Raji (cell line): Measurements from ENCODE around the gene TACR3.

Experiments
- POLR2A ChIP-seq: IDR thresholded peaks from 2 replicates; pipeline ENCODE4 v1.6.1; 2011; ENCODE audit warnings: low read depth, low read length, control low read depth; ENCODE audit not compliant: insufficient read depth

The TACR3 gene

GRCh38 chr4:103719830-103720207 lies at the start of gene TACR3:
TACR3 (minus strand) TSS chr4:103719985; CDS start chr4:103719675, 310 bp downstream.
- TF ChIP-seq POLR2A: no peak

- TF ChIP-seq POLR2A: no peak
Measured at GRCh38 chr4:103757631-103758030, 37.8 kb upstream of the TACR3 start.

GRCh38 chr4:103756741-103757140 lies 37.0 kb upstream of the TACR3 start:
- no peak for TF ChIP-seq POLR2A

GRCh38 chr4:103754844-103755243 lies 35.1 kb upstream of the TACR3 start:
- no peak for TF ChIP-seq POLR2A

GRCh38 chr4:103753868-103754653 lies 34.3 kb upstream of the TACR3 start:
- no peak for TF ChIP-seq POLR2A

GRCh38 chr4:103721251-103721650 lies 1.5 kb upstream of the TACR3 start:
- TF ChIP-seq POLR2A: no peak

GRCh38 chr4:103720661-103721060 lies 876 bp upstream of the TACR3 start:
- no peak for TF ChIP-seq POLR2A

GRCh38 chr4:103719105-103719829 lies 518 bp downstream of the TACR3 start:
- no peak for TF ChIP-seq POLR2A

- TF ChIP-seq POLR2A: no peak
Measured at GRCh38 chr4:103692615-103693014, 27.2 kb downstream of the TACR3 start.

- TF ChIP-seq POLR2A: no peak
Measured at GRCh38 chr4:103673983-103674382, 45.8 kb downstream of the TACR3 start.

GRCh38 chr4:103664436-103665075 lies 55.2 kb downstream of the TACR3 start:
- no peak for TF ChIP-seq POLR2A

- TF ChIP-seq POLR2A: no peak
Measured at GRCh38 chr4:103648541-103648940, 71.2 kb downstream of the TACR3 start.

- no peak for TF ChIP-seq POLR2A
Measured at GRCh38 chr4:103645991-103646390, 73.8 kb downstream of the TACR3 start.

GRCh38 chr4:103634236-103634635 lies 85.5 kb downstream of the TACR3 start:
- TF ChIP-seq POLR2A: no peak

GRCh38 chr4:103626296-103626695 lies 93.5 kb downstream of the TACR3 start:
- no peak for TF ChIP-seq POLR2A

GRCh38 chr4:103591841-103592240 lies 127.9 kb downstream of the TACR3 start:
- no peak for TF ChIP-seq POLR2A
